Adrenal gland (tissue), 5 donors: ENCODE data around the gene DAPL1.

Experiments
- CTCF ChIP-seq, 6 experiments: fragments of 450-650 bp in 4 of 6; fragments of 200-600 bp in 2 of 6; sonication (generic) in 1 of 6; IDR thresholded peaks; 1 replicate in 5 of 6; 2 replicates in 1 of 6; pipeline versions ENCODE4 v1.5.1 to v1.8.0; 2016 to 2021; ENCODE audit warnings: antibody characterized with exemption in 6 of 6, mild to moderate bottlenecking in 2 of 6, moderate library complexity in 1 of 6
- POLR2A ChIP-seq, 2 donors: fragments of 450-650 bp; IDR thresholded peaks; one replicate each; pipeline ENCODE4 v1.6.1; 2017; ENCODE audit warnings: antibody characterized with exemption in 2 of 2, mild to moderate bottlenecking in 2 of 2, moderate library complexity in 1 of 2
- donor health status: DM: no; HTN: no; CAD: no.

- no peak for TF ChIP-seq CTCF (IDR thresholded peaks at IDR 0.05)
- TF ChIP-seq POLR2A (IDR thresholded peaks at IDR 0.05) = peak in 1 of 2 donors; percentile 10
These were observed 10.1 kb downstream of the DAPL1 start for GRCh38 chr2:158805255-158805654.
